Psoas muscle (tissue), 8 donors: Measurements from ENCODE around the gene METTL5. TPM values are rescaled to one million over a fixed set of nuclear protein-coding genes. Genes with fewer than 3 reads are reported as not detected.

Source experiments
- ATAC-seq, 4 donors: fragments of 200-7000 bp; cut with Tn5 transposase; one replicate each; pipeline ENCODE4 v1.9.1; 2020; ENCODE audit warnings: moderate library complexity in 3 of 4, mild to moderate bottlenecking in 2 of 4
- DNase-seq, 2 donors: peaks; one replicate each; pipeline ENCODE4 v3.0.0-alpha.2; 2020
- H3K27ac ChIP-seq: fragments of 200-600 bp; one replicate; pipeline ENCODE4 v1.8.0; 2022
- H3K27me3 ChIP-seq, 3 donors: fragments of 200-600 bp in 1 of 3; one replicate each; pipeline versions ENCODE4 v1.6.1 to v1.8.0; 2013 to 2022; ENCODE audit warnings: low read length in 2 of 3, mild to moderate bottlenecking in 2 of 3, moderate library complexity in 1 of 3; ENCODE audit not compliant: insufficient read depth in 3 of 3
- H3K36me3 ChIP-seq, 2 donors: fragments of 200-600 bp in 1 of 2; one replicate each; pipeline versions ENCODE4 v1.6.1 to v1.8.0; 2013 to 2022; ENCODE audit warnings: low read depth in 1 of 2, mild to moderate bottlenecking in 1 of 2, moderate library complexity in 1 of 2; ENCODE audit not compliant: insufficient read depth in 1 of 2
- H3K4me1 ChIP-seq: fragments of 200-600 bp; one replicate; pipeline ENCODE4 v1.8.0; 2022
- H3K4me3 ChIP-seq: fragments of 200-600 bp; one replicate; pipeline ENCODE4 v1.8.0; 2022; ENCODE audit warnings: mild to moderate bottlenecking
- H3K9me3 ChIP-seq: fragments of 200-600 bp; one replicate; pipeline ENCODE4 v1.8.0; 2022
- CTCF ChIP-seq: fragments of 200-600 bp; IDR thresholded peaks from one replicate; pipeline ENCODE4 v1.8.0; 2022; ENCODE audit warnings: antibody characterized with exemption
- WGBS, 3 donors: extraction: QIAGEN DNeasy Blood & Tissue Kit; methylation state at CpG; one replicate each; pipeline versions ENCODE4 v1.1.6 to v1.1.7; 2013; 5-methylcytosine and 5-hydroxymethylcytosine counted together
- intact Hi-C, 2 donors: fragments of 100-400 bp; cut with DNase I; formaldehyde crosslinking; loops; one replicate each; pipeline versions ENCODE4 v1.11.0 to v1.14.2; 2022
- polyA plus RNA-seq, 3 donors: library from polyadenylated mRNA; stranded (reverse); fragments of 200-250 nt; gene quantifications; one replicate each; pipeline ENCODE4 v1.2.3, GENCODE V29; 2013
- total RNA-seq, 4 donors: library from RNA; stranded (reverse); fragmentation: NEBNext Ultra II Directional in 2 of 4; extraction: Animal tissue kit (Norgen Biotek cat#: 25700) in 2 of 4; gene quantifications; one replicate each; pipeline versions ENCODE4 v1.2.1 to v1.2.4, GENCODE V29; 2021 to 2023
- donor health status: healthy with polysubstance abuse.
- donor health status: DM: no; HTN: no; CAD: no; lungs with moderate emphysema.
- donor health status: Bipolar disorder and iron deficiency.
- donor health status: healthy.
- donor health status: DM: yes; HTN: yes; CAD: no.
- donor health status: DM: no; HTN: no; CAD: no.
- donor health status: DM: no; HTN: no; CAD: no.
- donor health status: DM: yes; HTN: yes; CAD: no.

The METTL5 gene
- total and polyA plus RNA-seq, 7 donors, result 44.9 to 75.4 (median 55.8) TPM

DNA sequence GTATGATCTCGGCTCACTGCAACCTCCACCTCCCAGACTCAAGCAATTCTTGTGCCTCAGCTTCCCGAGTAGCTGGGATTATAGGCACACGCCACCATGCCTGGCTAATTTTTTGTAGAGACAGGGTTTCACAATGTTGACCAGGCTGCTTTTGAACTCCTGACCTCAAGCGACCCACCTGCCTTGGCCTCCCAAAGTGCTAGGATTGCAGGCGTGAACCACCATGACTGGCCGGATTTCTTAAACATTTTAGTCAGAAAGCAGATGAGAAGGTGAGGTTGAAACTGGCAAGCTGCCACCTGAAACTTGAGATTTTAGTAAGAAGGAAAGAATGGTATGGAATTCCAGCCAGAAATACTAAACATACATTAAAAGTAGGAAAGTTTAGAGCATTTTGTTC lies 59.2 kb downstream of the METTL5 start:
- H3K4me3 ChIP-seq, result no peak overlapping the region
- peaks cover 0 to 3% of the 10 kb centered on the region in 2 donors for H3K36me3 ChIP-seq
- H3K27me3 ChIP-seq, result peaks cover 0 to 4% (median 0%) of the 10 kb centered on the region in 3 donors
- no peak overlapping the region for H3K27ac ChIP-seq
- no peak for TF ChIP-seq CTCF
- no peaks in the 10 kb centered on the region for H3K9me3 ChIP-seq
- ATAC-seq, result no peak
- H3K4me1 ChIP-seq, result peaks cover 5% of the 10 kb centered on the region
- intact Hi-C loops, result no loop called here
- WGBS, 3 donors, result 80 to 85% (median 84%) methylated on average over 6 of the region's 6 CpGs
- DNase-seq, result no peak

- no peaks in the 10 kb centered on the region for H3K27me3 ChIP-seq
- no peak for DNase-seq
- H3K9me3 ChIP-seq, result no peaks in the 10 kb centered on the region
- no peak overlapping the region for H3K27ac ChIP-seq
- H3K4me3 ChIP-seq, result no peak overlapping the region
- no peak for ATAC-seq
- 93 to 95% (median 93%) methylated on average over 6 of the region's 6 CpGs for WGBS, 3 donors
- intact Hi-C loops, result no loop called here
- no peak for TF ChIP-seq CTCF
- H3K4me1 ChIP-seq, result no peaks in the 10 kb centered on the region
- peaks cover 0 to 3% of the 10 kb centered on the region in 2 donors for H3K36me3 ChIP-seq
Observed at GRCh38 chr2:169761970-169762292, 62.8 kb downstream of the METTL5 start.

Other genes with a start within 250 kb of the METTL5 start
- gene PPIG, start 240.6 kb downstream of the METTL5 start, total RNA-seq, result 10 to 100 TPM; 36.8 to 49.6 (median 43.6) TPM
- 10 to 100 TPM; 18.9 to 52.5 (median 23.8) TPM for gene PPIG, start 240.6 kb downstream of the METTL5 start, polyA plus RNA-seq
- gene CFAP210, start 130.5 kb downstream of the METTL5 start, total RNA-seq, result not detected
- under 1 TPM in 2 of 3 donors, not detected in 1; 0.03 to 0.04 TPM for gene CFAP210, start 130.5 kb downstream of the METTL5 start, polyA plus RNA-seq
- gene PHOSPHO2, start 130.4 kb downstream of the METTL5 start, total RNA-seq, result 1 to 10 TPM in 3 of 4 donors, under 1 TPM in 1; 0.86 to 2.3 (median 1.4) TPM
- 1 to 10 TPM; 1.6 to 7.5 (median 1.9) TPM for gene PHOSPHO2, start 130.4 kb downstream of the METTL5 start, polyA plus RNA-seq
- gene KLHL23, start 91.1 kb downstream of the METTL5 start, total RNA-seq, result 1 to 10 TPM; 4.4 to 8.9 (median 7.6) TPM
- 1 to 10 TPM; 2.6 to 7.9 (median 4.8) TPM for gene KLHL23, start 91.1 kb downstream of the METTL5 start, polyA plus RNA-seq
- 10 to 100 TPM; 37.9 to 72.0 (median 48.0) TPM for gene SSB, start 26.0 kb downstream of the METTL5 start, total RNA-seq
- 100 to 1,000 TPM in 1 of 3 donors, 10 to 100 TPM in 2; 56.7 to 120 (median 77.4) TPM for gene SSB, start 26.0 kb downstream of the METTL5 start, polyA plus RNA-seq
- gene UBR3, start 2.5 kb upstream of the METTL5 start, total RNA-seq, result 100 to 1,000 TPM; 158 to 202 (median 166) TPM
- gene UBR3, start 2.5 kb upstream of the METTL5 start, polyA plus RNA-seq, result 100 to 1,000 TPM in 1 of 3 donors, 10 to 100 TPM in 2; 28.7 to 160 (median 63.5) TPM